ENCODE measurements around the gene PRKN.

DNA sequence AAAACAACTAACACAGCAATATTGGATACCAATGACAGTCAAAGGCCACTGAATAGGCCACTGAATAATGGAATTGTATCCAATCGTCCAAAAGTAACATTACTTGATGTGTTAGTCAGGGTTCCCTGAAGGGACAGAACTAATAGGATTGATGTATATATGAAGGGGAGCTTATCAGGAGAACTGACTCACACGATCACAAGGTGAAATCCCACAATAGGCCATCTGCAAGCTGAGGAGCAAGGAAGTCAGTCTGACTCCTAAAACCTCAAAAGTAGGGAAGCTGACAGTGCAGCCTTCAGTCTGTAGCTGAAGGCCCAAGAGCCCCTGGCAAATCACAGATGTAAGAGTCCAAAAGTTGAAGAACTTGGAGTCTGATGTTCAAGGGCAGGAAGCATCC, 571.4 kb downstream of the PRKN start:
- TF ChIP-seq, protein P1, sequence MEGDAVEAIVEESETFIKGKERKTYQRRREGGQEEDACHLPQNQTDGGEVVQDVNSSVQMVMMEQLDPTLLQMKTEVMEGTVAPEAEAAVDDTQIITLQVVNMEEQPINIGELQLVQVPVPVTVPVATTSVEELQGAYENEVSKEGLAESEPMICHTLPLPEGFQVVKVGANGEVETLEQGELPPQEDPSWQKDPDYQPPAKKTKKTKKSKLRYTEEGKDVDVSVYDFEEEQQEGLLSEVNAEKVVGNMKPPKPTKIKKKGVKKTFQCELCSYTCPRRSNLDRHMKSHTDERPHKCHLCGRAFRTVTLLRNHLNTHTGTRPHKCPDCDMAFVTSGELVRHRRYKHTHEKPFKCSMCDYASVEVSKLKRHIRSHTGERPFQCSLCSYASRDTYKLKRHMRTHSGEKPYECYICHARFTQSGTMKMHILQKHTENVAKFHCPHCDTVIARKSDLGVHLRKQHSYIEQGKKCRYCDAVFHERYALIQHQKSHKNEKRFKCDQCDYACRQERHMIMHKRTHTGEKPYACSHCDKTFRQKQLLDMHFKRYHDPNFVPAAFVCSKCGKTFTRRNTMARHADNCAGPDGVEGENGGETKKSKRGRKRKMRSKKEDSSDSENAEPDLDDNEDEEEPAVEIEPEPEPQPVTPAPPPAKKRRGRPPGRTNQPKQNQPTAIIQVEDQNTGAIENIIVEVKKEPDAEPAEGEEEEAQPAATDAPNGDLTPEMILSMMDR (IDR thresholded peaks at IDR 0.05) = no peak
- TF ChIP-seq POLR2AphosphoS5 (IDR thresholded peaks at IDR 0.05; ENCODE audit: insufficient read depth in 1 of 2, low read depth in 1 of 2) (no peak), POLR2A (IDR thresholded peaks at IDR 0.05) (no peak)
